Activated gamma-delta T cell (primary cell): Measurements from ENCODE around the gene SMARCD2.
A peak's percentile ranks its signal among the peaks of the same experiment; 100 is the strongest.
"Not testable (repeated sequence)": the region's sequence is repeated elsewhere in the genome, so short reads cannot be mapped to it uniquely, and the experiment has no call there.

ENCODE experiments used
- DNase-seq: peaks from one replicate; lab custom pipeline; 2025; lab: John Stamatoyannopoulos, UW

The SMARCD2 gene

DNA sequence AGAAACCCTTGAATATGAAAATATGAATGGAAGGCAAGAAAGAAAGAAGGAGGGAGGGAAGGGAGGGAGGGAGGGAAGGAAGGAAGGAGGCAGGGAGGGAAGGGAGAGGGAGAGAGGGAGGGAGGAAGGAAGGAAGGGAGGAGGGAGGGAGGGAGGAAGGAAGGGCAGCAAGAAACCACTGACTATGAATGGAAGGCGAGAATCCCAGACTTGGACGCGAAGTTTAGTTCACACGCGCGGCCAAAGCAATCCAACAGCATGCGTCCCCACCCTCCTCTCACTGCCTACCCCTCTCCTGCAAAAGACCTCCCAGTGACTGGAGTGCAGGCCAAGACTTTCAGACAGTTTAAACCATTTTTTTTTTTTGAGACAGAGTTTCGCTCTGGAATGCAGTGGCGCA lies 7.9 kb upstream of the SMARCD2 start:
- DNase-seq = no peak

DNA sequence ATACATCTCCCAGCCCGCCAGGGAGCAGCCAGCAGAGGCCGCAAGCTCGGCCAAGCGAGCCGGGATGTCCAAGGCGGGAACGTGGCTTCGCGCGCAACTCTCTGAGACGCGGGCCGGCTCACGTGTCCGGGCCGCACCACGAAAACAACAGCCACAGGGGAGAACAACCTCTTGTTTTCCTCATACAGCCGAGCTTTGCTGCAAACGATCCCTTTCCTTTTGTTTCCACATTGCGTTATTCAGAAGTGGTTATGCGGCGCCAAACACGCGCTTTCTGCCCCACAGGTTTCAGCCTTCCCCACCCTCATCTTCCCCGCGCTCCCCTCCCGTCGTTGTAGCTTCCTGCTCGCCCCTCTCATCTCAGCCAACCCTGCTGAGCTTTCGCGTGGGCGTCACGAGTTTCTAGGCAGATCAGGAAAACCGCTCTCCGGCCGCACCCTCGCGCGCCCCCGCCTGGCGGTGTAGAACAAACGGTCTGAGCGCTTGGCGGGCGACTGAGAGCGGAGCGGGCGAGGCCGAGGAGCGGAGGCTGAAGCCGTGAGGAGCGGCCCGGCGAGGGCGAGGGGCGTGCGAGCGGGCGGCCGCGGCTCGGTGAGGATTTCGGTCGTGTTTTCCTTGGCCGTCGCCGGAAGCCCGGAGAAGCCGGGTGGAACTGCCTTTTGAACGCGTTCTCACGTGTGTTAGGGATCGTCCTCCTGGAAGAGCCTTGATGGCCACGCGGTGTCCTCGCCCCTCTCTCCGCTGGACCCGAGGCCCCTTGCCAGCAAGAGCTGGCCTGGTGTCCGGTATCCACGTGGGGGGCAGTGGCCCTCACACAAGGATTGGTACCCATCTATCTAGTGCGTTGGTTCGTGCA lies 6.6 kb upstream of the SMARCD2 start:
- DNase-seq = peak; percentile 71

DNA sequence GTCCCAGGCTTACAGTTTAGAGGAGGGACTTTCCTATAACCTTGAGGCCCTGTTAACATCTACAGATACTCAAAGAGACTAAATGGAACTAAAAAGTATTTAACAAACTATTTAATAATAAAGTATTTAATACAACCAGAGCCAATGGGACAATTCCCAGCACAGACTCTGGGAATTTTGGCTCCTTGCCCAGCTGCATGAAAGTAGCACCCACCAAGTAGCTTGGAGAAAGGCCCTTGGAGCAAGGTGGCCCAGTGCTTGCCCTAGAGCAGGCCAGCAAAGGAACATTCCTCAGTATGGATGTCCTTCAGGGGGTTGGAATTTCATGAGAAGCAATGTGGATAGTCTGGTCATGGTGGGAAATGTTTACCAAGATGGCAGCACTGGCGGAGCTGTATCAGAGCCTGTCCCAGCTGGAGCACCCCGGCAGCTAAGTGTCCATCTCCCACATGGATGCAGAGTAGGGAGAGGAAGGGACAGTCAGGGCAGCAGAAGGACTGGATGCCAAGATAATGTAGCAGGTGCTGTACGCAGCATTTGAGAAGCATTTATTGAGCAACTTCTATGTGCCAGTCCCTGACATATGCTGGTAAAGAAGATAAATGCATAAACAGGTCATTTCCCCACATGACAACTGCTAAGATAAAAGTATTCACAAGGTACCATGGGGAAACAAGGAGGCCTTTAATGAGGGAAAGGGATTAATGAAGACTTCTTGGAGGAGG lies 5.2 kb upstream of the SMARCD2 start:
- no peak for DNase-seq

DNA sequence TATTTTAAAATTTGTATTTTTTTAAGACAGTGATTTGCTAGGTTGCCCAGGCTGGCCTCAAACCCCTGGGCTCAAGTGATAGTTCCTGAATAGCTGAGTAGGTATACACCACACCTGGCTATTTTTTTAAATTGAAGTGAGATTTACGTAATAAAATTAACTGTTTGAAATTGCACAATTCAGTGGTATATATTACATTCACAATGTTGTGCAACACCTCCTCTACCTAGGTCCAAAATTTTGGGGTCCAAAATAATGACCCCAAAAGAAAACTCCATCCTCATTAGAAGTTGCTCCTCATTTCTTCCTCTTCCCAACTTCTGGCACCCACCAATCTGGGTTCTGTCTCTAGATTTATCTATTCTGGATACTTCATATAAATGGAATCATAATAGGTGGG lies 3.0 kb upstream of the SMARCD2 start:
- DNase-seq = no peak

DNA sequence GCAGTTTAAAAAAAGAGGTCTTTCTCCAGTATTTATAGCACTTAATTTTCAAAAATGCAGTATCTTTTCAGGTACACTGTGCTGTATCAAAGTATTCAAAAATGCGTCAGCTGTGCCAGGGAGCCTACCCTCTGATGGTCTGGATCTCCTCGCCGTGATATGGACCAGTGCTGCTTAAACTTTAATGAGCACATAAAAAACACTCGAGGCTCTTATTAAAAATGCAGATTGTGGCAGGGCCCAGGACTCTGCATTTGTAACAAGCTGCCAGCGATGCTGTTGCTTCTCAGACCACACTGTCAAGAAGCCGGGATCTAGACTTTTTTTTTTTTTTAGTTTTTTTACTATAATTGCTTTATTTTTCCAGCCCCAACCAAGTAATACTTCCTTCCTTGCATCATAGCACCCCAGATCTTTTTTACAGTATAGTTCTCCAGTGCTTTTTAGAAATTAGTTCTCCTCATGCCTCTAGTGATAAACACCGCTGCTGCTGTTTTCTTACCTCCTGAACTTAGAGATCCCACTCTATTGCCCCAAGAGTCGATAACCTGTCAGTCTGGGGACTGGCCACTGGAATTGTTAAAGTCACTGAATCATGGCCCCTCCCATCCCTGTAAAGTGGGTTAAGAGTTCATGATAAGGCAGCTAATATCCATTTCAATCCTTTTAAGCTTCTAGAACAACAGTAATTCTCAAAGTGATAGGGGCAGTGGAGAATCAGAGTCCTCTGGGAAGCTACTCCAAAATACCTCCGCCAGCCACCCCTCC lies 1.6 kb upstream of the SMARCD2 start:
- DNase-seq = no peak

DNA sequence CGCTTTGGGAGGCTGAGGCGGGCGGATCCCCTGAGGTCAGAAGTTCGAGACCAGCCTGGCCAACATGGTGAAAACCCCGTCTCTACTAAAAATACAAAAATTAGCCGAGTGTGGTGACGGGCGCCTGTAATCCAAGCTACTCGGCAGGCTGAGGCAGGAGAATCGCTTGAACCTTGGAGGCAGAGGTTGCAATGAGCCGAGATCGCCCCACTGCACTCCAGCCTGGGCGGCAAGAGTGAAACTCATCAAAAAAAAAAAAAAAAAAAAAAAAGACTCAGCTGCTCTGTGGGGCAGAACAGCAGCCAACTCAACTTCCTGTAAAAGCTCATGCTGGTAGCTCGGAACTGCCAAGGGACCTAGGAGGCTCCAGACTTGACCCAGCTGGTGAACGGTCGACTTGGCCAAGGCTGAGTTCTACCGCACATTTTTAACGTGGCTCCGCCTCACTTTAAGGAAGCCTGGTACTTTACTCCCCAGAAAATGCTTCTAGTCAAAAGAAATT lies 953 bp upstream of the SMARCD2 start:
- not testable (repeated sequence) for DNase-seq

DNA sequence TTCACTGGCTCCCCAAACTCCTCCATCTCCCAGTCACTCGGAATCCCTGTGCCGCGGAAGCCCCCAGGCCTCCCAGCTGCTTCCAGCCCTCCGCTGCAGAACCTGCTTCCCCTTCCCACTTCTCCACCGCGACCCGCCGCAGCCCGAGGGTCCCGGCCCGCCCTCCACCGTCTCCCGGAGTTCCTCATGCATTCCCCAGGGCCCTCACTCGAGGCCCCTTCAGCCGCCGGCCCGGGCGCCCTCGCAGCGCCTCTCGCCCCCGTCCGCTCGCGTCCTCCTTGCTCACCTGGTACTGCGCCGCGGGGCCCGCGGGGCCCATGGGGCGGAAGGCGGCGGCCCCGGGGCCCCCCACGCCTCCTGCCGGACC lies 329 bp downstream of the SMARCD2 start:
- DNase-seq = no peak

DNA sequence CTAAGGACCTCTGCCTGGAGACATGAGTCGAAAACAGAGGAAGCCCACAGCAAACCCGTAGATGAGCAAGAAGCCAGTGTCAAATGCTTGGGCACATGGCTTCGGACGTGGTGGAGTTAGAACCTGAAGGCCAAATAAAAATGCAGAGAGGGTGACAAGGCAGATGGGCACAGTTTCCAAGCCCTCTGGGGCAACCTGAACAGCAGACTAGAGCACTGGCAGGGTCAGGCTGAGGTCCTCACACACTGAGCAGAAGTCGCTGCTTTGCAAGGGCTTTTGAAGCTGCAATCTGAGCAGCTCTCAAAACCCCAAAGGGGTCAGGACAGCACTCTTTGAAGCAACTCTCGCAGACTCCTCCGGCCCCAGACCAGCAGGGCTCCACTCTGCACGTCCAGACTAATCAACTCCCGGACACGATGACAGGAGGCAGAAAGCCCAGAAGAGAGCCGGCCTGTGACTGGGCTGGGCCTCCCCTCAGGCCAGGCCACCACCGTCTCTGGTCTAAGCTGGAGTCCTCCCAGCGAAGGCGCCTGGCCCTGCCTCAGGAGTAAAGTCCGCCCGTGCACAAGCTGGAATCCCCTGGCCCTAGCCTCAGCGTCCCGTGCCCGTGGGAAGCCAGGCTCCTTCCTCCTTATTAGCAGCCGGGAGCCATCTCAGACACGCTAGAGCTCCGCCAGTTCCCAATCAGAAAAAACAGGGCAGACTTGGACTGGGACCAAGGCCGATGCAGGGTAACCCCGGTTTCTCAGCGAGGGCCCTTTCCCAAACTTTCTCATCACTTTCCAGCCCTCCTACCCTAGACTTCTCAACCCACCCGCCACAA lies 924 bp downstream of the SMARCD2 start:
- DNase-seq = no peak

DNA sequence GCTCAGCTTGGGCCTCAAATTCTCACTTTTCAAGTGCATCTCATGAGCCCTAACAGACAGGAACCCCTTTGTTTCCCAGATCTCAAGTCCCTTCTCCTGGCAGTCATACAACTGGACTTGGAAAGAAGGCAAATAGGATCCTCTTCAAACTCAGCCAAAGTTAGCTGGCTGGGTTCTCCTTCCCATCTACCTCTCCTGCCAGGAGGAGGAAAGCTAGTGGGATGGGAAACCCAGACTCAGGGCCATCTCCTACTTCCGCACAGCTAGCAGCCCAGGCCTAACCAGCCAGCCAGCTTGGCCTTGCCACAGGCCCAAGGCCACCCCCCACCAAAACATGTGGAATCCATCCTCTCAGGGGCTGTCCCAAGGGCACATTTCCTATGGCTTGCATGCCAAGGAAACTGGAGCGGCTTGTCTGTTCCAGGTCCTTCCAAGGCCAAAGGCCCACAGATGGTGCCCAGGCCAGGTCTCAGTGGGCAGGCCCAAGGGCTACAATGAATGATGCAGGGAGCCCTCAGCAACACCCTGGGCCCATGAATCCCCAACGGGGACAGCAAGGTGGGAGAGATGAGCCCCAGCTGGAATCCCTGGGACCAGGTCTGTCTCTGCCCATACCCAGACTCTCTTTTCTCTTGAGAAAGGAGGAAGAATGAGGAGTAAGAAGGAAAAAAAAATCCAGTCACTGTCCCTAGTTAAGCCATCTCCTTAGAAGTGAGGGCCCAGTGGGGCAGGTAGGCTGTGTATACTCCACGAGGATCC lies 1.7 kb downstream of the SMARCD2 start:
- DNase-seq = no peak

DNA sequence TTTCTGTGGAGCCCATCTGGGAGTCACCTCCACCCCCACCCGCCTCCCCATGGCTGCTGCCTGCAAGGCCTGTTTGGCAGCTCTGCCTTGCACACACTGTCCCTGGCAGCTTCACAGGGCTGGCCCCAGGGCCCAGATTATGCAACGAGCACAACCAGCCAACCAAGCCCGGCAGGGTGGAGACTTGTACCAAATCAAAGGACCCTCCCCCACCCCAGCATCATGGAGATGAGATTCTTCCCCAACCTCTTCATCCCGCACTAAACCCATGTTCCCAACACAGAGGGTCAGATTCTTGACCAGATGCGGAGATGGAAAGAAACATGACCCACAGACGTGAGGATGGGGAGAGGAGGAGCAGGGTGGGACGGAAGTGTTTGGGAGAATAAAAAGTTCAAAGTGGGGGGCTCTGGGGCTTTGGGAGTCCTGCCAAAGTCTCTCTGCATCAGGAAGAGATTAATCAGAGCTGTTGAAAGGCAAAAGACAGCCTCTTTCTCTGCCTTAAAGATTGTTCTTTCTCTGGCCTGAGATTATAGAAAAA lies 3.8 kb downstream of the SMARCD2 start:
- no peak for DNase-seq

DNA sequence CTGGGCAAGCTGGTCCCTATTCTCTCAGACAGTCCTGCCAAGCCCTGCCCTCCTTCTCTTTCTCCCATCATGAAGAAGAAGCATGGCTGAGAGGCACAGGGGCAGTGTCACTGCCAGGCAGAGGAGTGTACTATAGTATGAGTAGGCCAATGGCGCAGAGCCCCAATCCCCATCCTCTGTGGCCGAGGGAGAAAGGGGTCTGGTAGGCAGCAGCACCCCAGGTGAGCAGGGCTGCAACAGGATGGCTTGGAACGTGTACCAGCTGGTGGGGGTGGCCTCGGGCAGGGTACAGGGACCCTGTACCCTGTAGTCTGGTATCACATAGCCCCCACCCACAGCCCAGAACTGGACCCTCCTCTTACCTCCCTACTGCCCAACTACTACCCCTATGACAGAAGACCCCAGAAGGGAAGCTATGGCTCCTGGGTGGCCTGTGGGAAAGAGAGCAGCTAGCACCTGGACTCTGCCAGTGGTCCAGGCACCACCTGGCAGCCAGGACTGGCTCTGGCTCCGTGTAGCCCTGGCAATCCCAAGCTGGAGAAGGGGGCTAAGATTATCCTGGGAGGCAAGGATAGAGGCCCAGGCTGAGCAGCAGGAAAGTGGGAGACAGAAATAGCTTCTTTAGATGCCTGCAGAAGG lies 4.4 kb downstream of the SMARCD2 start:
- DNase-seq = no peak

DNA sequence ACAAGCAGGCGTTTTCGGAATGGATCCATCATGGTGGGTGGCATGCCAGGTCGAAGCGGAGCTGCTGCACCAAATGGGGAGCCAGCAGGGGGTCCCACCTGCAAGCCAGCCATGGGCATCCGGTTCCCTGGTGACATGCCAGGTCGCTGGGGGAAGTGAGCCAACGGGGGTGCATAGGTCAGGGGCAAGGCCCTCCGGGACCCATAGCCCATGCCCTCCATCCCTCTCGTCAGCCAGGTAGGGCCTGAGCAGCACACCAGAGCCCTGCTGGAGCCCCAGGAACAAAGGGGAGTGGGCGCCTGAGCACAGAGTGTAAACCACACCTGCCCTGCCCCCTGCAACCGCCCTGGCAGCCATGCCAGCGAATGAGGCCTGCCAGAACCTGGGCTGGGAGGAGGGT lies 5.0 kb downstream of the SMARCD2 start:
- no peak for DNase-seq

DNA sequence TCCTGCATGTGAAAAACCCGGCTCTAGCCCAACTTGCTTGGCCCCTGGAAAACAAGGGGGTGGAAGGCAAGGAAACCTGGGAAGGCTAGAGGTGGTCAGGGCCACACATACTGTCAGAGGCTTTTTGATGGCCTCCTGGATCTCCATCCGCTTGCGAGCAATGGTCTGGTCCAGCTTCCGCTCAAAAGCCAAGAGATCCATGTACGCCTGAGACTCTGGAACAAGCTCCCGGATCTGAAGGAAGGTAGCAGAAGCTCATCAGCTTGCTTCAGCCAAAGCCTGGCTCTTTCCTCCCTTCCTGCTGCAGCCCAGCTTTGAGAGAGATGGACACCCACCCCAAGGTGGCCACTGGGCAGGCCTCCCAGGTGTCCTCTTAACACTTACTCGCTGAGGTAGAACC lies 5.7 kb downstream of the SMARCD2 start:
- no peak for DNase-seq

DNA sequence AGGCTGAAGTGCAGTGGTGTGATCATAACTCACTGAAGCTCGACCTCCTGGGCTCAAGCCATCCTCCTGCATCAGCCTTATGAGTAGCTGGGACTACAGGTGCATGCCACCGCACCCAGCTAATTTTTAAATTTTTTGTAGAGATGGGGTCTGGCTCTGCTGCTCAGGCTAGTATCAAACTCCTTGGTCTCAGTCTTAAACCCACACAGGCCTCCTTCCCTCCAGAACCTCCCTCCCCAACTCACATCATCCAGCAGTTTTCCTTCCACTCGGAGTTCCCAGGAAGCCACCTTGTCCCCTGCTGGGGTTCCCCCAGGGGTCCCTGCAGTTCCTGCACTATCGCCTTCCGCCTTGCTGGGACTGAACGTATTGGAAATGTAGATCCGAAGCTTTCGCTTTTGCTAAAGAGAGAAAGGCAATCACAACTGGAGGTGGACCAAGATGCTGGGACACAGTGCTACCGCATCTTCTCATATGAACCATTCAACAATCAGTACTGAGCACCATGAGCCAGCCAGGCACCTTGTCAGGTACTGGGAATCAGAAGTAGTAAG lies 7.2 kb downstream of the SMARCD2 start:
- DNase-seq = no peak

DNA sequence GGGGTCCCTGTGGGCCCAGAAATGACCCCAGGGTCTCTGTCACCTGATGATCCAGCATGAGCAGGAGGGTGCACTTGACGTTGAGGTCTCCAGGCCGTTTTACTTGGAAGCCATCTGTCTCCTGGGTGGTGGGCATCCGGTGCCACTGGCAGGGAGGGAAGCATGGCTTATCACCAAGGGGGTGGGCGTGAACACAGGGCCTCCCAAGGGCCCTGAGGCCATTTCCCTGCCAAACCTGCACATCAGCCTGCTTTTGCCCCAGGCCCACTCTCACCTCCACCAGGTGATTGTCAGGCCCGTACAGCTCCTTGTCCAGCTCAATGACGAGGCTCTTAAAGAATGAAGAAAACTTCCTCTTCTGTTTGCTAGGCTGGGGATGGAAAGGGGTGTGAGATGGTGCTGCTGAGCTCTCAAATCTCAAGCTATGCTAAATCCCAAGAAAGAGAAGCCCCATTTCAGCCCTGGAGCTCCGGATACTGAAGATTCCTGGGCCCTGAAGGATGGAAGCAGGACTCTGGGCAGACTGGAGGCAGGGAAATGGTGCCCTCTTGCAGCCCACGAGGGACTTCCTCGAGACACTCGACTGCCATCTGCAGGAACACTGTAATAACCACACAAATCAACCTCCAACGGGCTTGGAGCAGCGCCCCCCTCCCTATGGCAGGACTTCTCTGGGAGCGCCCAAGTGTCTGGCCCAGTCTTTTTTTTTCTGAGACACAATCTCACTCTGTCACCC lies 7.9 kb downstream of the SMARCD2 start:
- DNase-seq = no peak

DNA sequence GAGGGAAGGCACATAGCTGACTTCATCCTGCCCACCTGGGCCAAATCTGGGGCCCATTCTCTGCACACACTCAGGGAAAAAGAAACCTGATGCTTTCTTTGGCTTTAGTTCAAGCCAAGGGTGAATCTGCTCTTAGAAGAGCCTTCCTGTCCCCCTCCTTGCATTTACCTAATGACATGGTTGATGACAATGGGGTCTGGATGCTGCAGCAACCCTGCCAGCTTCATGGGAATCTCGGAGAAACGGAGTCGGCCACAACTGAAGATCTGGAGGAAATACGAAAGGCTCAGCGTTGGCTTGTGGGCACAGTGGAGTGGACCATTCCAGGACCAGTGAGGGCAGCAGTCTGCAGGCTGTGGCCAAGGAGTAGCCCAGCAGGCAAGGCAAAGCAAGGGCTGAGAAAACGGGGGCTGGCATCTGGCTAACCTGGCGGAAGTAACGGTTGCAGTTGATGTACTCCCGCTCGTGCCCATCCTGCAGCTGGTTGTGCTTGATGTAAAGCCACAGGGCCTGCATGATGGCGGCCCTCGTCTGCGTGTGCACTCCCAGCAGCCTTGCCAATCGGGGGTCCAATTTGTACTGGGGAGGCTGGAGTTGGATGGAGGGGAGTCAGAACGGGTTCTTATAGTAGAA lies 8.6 kb downstream of the SMARCD2 start:
- no peak for DNase-seq

DNA sequence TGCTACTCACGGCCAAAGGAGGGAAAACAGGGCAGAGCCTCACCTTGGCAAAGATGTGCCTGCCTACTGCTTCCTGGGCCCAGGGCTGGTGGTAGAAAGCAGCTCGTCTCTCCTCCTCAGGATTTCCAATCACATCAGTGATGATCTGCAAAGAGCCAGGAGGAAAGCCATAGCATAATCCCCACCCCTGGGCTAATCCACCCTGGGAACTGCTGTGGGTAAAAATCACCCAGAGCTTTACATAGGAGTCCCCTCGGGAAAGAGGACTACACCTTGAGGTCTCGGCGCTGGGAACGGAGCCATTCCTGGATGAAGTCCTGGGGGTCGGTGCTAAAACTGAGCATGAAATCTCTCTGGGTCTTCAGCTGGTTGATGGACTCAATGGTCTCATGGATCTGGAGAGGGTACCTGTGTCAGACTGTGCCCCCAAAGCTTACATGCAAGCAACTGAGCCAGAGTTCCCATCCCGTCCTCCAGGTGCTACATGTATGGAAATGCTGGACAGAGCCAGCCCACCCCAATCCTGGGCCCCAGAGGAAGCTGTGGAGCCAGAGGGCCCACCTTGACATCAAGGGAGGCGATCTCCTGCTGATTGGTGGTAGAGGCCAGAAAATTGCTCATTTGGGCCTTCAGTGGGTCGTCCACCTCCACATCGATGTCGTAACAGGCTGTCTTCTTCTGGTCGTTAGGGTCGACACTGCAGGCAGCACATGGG lies 9.3 kb downstream of the SMARCD2 start:
- DNase-seq = no peak

DNA sequence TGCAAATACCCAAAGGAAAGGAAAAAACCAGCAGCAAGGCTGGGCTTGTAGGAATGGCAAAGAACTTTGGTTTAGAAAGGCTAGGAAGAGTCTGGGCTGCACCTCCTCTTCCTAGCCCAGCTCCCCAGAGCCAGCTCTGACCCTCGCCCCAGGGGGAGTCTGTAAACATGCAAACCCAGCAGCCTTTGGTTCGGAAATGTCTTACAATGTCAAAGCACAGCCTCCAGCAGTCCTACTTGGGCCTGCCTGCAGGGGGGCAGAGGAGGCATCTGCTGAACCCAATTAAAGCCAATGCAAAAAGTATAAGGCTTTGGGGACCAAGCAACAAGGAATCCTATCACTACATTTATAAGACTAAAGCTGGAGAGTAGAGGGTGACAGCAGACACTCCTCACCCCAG lies 10.0 kb downstream of the SMARCD2 start:
- no peak for DNase-seq
